ENCODE measurements around the gene FOXP2.

The FOXP2 gene

GRCh38 chr7:114647518-114647917 is 232.9 kb downstream of the FOXP2 start:
- no peak for TF ChIP-seq CTCF (IDR thresholded peaks at IDR 0.05; ENCODE audit: extremely low read depth, insufficient read depth, missing control alignments)
- in situ Hi-C loops (cut with MboI; ENCODE audit: low pct_unique_long_range_greater_than_20kb, low sequenced_read_pairs, unreplicated experiment) = no loop called here
- DNase-seq (ENCODE audit: low spot score) = no peak

GRCh38 chr7:114648117-114648516 is 233.5 kb downstream of the FOXP2 start:
- in situ Hi-C loops (cut with MboI; ENCODE audit: low pct_unique_long_range_greater_than_20kb, low sequenced_read_pairs, unreplicated experiment) = no loop called here
- TF ChIP-seq CTCF (IDR thresholded peaks at IDR 0.05; ENCODE audit: extremely low read depth, insufficient read depth, missing control alignments) = no peak

GRCh38 chr7:114648680-114649079 is 234.1 kb downstream of the FOXP2 start:
- TF ChIP-seq CTCF (IDR thresholded peaks at IDR 0.05; ENCODE audit: extremely low read depth, insufficient read depth, missing control alignments) = no peak
- in situ Hi-C loops (cut with MboI; ENCODE audit: low pct_unique_long_range_greater_than_20kb, low sequenced_read_pairs, unreplicated experiment) = no loop called here

More at GRCh38 chr7:114648117-114648516, 233.5 kb downstream of the FOXP2 start:
- DNase-seq (ENCODE audit: low spot score) = no peak

GRCh38 chr7:114649689-114650088 is 235.1 kb downstream of the FOXP2 start:
- DNase-seq (ENCODE audit: low spot score) = no peak
- no peak for TF ChIP-seq CTCF (IDR thresholded peaks at IDR 0.05; ENCODE audit: extremely low read depth, insufficient read depth, missing control alignments)
- in situ Hi-C loops (cut with MboI; ENCODE audit: low pct_unique_long_range_greater_than_20kb, low sequenced_read_pairs, unreplicated experiment) = no loop called here

More at GRCh38 chr7:114648680-114649079, 234.1 kb downstream of the FOXP2 start:
- no peak for DNase-seq (ENCODE audit: low spot score)

- in situ Hi-C loops (cut with MboI; ENCODE audit: low pct_unique_long_range_greater_than_20kb, low sequenced_read_pairs, unreplicated experiment) = no loop called here
- DNase-seq (ENCODE audit: low spot score) = no peak
These were observed 235.9 kb downstream of the FOXP2 start for GRCh38 chr7:114650491-114650890.

GRCh38 chr7:114652041-114652440 is 237.4 kb downstream of the FOXP2 start:
- DNase-seq (ENCODE audit: low spot score) = no peak
- in situ Hi-C loops (cut with MboI; ENCODE audit: low pct_unique_long_range_greater_than_20kb, low sequenced_read_pairs, unreplicated experiment) = no loop called here
- TF ChIP-seq CTCF (IDR thresholded peaks at IDR 0.05; ENCODE audit: extremely low read depth, insufficient read depth, missing control alignments) = no peak

More at GRCh38 chr7:114650491-114650890, 235.9 kb downstream of the FOXP2 start:
- no peak for TF ChIP-seq CTCF (IDR thresholded peaks at IDR 0.05; ENCODE audit: extremely low read depth, insufficient read depth, missing control alignments)

Measured in GM13977 (cell line).